RWPE1 (cell line): ENCODE results near the gene DHX38.

Experiments used
- CTCF ChIA-PET: fragments of 350-600 bp; sonication (Branson Sonifier 250); formaldehyde crosslinking; extraction: SDS; loops from one replicate; lab custom pipeline; 2021; lab: Yijun Ruan, JAX
- POLR2A ChIA-PET: fragments of 400-600 bp; formaldehyde crosslinking; extraction: SDS; loops from one replicate; lab custom pipeline; 2020; ENCODE audit warnings: antibody characterized with exemption; ENCODE audit not compliant: low non-redundant PET; lab: Yijun Ruan, JAX
- DNase-seq: peaks from one replicate; pipeline ENCODE4 v3.0.0; 2012; ENCODE audit warnings: low spot score
- H3K27ac ChIP-seq: fragments of 450-650 bp; 2 replicates; pipeline ENCODE4 v1.5.1; 2017
- TF ChIP-seq, protein P1 (sequence below): fragments of 450-650 bp; conservative IDR thresholded peaks from 2 replicates; pipeline ENCODE4 v1.5.1; 2017; ENCODE audit warnings: low read depth, mild to moderate bottlenecking

Gene DHX38

DNA sequence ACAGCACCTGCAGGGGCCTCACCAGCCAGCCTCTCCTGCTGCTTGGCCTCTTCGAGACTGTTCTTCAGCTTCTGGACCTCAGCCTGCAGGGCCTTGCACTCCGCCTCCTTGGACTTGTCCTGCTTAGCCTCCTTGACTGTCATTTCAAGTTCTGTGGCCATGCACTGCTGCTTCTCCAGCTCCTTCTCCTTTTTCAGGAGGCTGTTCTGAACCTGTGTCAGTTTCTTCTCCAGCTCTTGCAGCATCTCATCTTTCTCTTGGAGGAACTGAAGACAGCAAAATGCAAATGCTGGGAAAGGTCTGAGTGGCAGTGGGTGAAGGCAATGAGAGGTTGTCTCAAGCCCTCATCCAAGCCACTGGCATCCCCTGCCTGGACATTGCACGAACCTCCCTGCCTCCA is 39.1 kb downstream of the DHX38 start:
- POLR2A ChIA-PET, result no interaction called here
- H3K27ac ChIP-seq, result no peak overlapping the region
- CTCF ChIA-PET, result no interaction called here
- DNase-seq, result no peak
- TF ChIP-seq, protein P1, sequence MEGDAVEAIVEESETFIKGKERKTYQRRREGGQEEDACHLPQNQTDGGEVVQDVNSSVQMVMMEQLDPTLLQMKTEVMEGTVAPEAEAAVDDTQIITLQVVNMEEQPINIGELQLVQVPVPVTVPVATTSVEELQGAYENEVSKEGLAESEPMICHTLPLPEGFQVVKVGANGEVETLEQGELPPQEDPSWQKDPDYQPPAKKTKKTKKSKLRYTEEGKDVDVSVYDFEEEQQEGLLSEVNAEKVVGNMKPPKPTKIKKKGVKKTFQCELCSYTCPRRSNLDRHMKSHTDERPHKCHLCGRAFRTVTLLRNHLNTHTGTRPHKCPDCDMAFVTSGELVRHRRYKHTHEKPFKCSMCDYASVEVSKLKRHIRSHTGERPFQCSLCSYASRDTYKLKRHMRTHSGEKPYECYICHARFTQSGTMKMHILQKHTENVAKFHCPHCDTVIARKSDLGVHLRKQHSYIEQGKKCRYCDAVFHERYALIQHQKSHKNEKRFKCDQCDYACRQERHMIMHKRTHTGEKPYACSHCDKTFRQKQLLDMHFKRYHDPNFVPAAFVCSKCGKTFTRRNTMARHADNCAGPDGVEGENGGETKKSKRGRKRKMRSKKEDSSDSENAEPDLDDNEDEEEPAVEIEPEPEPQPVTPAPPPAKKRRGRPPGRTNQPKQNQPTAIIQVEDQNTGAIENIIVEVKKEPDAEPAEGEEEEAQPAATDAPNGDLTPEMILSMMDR, result no peak

DNA sequence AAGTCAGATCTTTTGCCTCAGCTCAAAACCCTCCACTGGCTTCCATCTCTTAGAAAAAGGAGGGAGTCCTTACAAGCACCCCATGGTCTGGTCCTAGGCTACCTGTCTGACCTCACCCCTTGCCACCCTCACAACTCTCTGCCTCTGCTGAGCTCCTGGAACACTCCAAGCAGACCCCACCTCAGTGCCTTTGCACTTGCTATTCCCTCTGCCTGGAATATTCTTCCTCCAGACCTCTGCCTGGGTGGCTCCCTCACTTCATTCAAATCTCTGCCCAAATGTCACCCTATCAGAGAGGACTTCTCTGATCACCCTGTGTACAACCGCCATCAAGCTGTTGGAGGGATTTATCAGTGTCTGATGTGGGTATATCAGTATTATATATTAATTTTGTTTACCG is 40.9 kb downstream of the DHX38 start:
- TF ChIP-seq, protein P1, result no peak
- no peak overlapping the region for H3K27ac ChIP-seq
- no peak for DNase-seq
- CTCF ChIA-PET, result interaction anchor here (0.7 to 1.0 kb wide), 2 partner anchors 329 to 1570 kb away, joined by 3 to 4 read pairs; no protein-coding TSS in a partner anchor
- POLR2A ChIA-PET, result no interaction called here

DNA sequence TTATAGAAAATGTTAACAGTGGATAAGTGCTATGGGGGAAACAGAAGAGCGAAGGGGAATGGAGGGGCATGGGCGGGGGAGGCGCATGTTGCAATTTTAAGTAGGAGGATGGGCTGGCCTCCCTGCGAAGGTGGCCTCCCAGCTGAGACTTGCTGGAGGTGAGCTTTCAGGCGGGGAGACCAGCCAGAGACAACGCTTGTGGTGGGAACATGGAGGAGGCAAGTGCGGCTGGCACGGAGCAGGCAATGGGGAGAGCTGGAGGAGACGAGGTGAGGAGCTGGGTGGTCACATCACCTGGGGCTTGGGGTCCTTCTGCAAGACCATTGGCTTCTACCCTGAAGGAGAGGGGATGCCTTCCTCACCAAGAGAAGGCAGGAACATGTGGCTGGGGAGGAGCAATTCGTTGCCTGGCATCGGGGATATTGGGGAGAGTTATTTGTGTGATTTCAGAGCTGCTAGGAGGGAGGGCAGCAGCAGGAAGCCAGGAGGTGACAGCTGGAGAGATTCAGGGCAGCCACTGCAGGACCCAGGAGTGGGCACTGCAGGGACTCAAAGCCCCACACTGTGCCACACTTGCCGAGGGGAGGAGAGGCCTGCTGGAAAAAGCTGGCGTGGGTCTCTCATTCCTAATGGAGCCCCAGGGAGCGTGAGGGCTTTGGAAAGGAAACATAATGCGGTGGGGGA is 43.9 kb downstream of the DHX38 start:
- CTCF ChIA-PET, result interaction anchor here (0.6 kb wide), 1 partner anchor 329 kb away, joined by 3 read pairs; no protein-coding TSS in a partner anchor
- TF ChIP-seq, protein P1, result no peak
- no peak for DNase-seq
- no peak overlapping the region for H3K27ac ChIP-seq
- POLR2A ChIA-PET, result no interaction called here

DNA sequence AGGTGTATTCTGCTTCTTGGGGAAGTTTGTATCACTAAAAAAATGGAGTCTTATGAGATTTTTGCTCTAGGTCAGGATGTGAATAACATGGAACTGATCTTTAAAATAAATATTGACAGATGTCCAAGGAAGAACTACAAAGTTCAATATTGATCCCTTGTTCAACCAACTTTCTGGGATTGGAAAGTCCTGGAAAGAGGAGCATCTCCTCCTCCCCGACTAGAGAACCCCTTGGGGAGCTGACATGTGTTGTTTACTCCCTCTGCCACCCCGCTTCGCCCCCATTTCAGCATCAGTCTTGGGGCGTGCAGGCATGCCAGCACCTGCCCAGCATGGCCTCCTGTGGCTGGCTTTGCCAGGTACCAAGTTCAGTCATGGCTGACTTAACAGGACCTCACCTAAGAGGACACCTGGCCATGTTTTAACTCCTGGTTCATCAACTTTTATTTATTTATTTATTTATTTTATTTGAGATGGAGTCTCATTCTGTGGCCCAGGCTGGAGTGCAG is 44.5 kb downstream of the DHX38 start:
- CTCF ChIA-PET, result no interaction called here
- no peak overlapping the region for H3K27ac ChIP-seq
- TF ChIP-seq, protein P1, result no peak
- no peak for DNase-seq
- POLR2A ChIA-PET, result no interaction called here

DNA sequence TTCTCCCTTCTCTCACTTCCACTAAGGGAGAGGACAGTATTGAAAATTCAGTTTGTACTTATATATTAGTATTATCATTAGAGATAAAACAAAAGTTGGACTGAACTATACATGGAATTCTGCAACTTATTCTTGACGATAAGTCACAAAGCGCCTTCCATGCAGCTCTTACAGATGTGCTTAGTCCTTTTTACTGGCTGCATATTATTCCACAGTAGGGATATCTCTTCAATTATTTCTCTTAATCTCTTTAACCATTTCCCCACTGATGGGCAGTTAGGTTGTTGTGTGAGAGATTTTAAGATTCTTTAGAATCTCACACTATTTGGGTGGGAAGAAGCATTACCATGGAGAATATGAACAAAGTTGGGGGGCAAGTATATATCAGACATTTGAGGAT is 46.3 kb downstream of the DHX38 start:
- no peak overlapping the region for H3K27ac ChIP-seq
- DNase-seq, result no peak
- ChIA-PET CTCF (interaction anchor here (0.9 kb wide), 1 partner anchor 15 kb away, joined by 3 read pairs; no protein-coding TSS in a partner anchor), POLR2A (no interaction called here)
- TF ChIP-seq, protein P1, result no peak

DNA sequence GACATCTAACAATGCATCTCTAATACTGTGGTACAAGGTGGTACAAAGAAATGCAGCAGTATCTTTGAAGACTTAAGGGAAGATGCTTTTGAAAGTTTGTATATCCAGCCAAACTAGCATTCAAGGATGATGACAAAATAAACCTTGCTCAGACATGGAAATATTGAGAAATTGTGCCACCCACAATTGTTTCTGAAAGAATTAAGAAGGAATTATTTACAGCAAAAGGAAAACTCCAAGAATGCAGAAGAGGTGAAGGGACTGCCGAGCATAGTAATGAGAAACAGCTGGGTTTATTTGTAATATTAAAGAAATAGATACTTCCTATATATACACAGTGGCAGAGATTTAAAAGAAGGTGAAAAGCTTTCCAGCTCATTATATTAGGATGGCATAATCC is 48.8 kb downstream of the DHX38 start:
- no peak overlapping the region for H3K27ac ChIP-seq
- DNase-seq, result no peak
- POLR2A ChIA-PET, result no interaction called here
- CTCF ChIA-PET, result no interaction called here
- TF ChIP-seq, protein P1, result no peak
